HG02943 (cell line): ENCODE results near the gene OR2D3.
"Not testable (repeated sequence)": the region's sequence is repeated elsewhere in the genome, so short reads cannot be mapped to it uniquely, and the experiment has no call there.

Experiments
- ATAC-seq: cut with Tn5 transposase; IDR thresholded peaks from one replicate; pipeline ENCODE4 v1.9.1; 2021; ENCODE audit warnings: mild to moderate bottlenecking, low read depth, moderate library complexity; ENCODE audit not compliant: unreplicated experiment

Gene OR2D3

GRCh38 chr11:6920702-6921101 is at the start of gene OR2D3:
Gene OR2D3 (plus strand): TSS chr11:6921002. CDS start chr11:6921002, 0 bp downstream.
- no peak for ATAC-seq

GRCh38 chr11:6871278-6871677 is 49.5 kb upstream of the OR2D3 start:
- ATAC-seq: no peak

GRCh38 chr11:6875761-6876160 is 45.0 kb upstream of the OR2D3 start:
- ATAC-seq: no peak

GRCh38 chr11:6876325-6876724 is 44.5 kb upstream of the OR2D3 start, which contains the start of gene OR10A4:
Gene OR10A4 (plus strand): TSS chr11:6876625. CDS start chr11:6876648, 23 bp downstream.
- ATAC-seq: no peak

GRCh38 chr11:6876914-6877313 is 43.9 kb upstream of the OR2D3 start:
- ATAC-seq: no peak

GRCh38 chr11:6882751-6883150 is 38.1 kb upstream of the OR2D3 start:
- ATAC-seq: no peak

GRCh38 chr11:6887711-6888110 is 33.1 kb upstream of the OR2D3 start:
- ATAC-seq: not testable (repeated sequence)

- ATAC-seq: no peak
Measured at GRCh38 chr11:6888830-6889229, 32.0 kb upstream of the OR2D3 start.

GRCh38 chr11:6889835-6890234 is 31.0 kb upstream of the OR2D3 start:
- ATAC-seq: no peak

- no peak for ATAC-seq
Measured at GRCh38 chr11:6892400-6892799, 28.4 kb upstream of the OR2D3 start, which contains the start of gene OR2D2. Gene OR2D2 (minus strand): TSS chr11:6892500. CDS start chr11:6892500, 0 bp downstream.

GRCh38 chr11:6894097-6894496 is 26.7 kb upstream of the OR2D3 start:
- ATAC-seq: no peak

GRCh38 chr11:6895010-6895409 is 25.8 kb upstream of the OR2D3 start:
- ATAC-seq: no peak

- ATAC-seq: no peak
Measured at GRCh38 chr11:6898911-6899310, 21.9 kb upstream of the OR2D3 start.

- ATAC-seq: no peak
Measured at GRCh38 chr11:6900327-6900999, 20.3 kb upstream of the OR2D3 start.

GRCh38 chr11:6904804-6905203 is 16.0 kb upstream of the OR2D3 start:
- ATAC-seq: not testable (repeated sequence)

GRCh38 chr11:6911378-6911777 is 9.4 kb upstream of the OR2D3 start:
- ATAC-seq: no peak

GRCh38 chr11:6911948-6912347 is 8.9 kb upstream of the OR2D3 start:
- ATAC-seq: no peak

GRCh38 chr11:6919698-6920097 is 1.1 kb upstream of the OR2D3 start:
- no peak for ATAC-seq

- ATAC-seq: no peak
Measured at GRCh38 chr11:6925007-6925577, 4.3 kb downstream of the OR2D3 start.

GRCh38 chr11:6925636-6926207 is 4.9 kb downstream of the OR2D3 start:
- peak; percentile 13 for ATAC-seq

GRCh38 chr11:6926208-6927029 is 5.6 kb downstream of the OR2D3 start, which contains the start of gene ZNF215:
Gene ZNF215 (plus strand): TSS chr11:6926426. CDS start chr11:6932273, 5,847 bp downstream.
- ATAC-seq: peak; percentile 69
